HG02623 (cell line): ENCODE results near the gene NAALADL2.
A peak's percentile ranks its signal among the peaks of the same experiment; 100 is the strongest.
"Not testable (repeated sequence)": the region's sequence is repeated elsewhere in the genome, so short reads cannot be mapped to it uniquely, and the experiment has no call there.

ENCODE experiments used
- ATAC-seq: cut with Tn5 transposase; IDR thresholded peaks from one replicate; pipeline ENCODE4 v1.9.1; 2021; ENCODE audit warnings: moderate library complexity; ENCODE audit not compliant: unreplicated experiment

NAALADL2 gene

DNA sequence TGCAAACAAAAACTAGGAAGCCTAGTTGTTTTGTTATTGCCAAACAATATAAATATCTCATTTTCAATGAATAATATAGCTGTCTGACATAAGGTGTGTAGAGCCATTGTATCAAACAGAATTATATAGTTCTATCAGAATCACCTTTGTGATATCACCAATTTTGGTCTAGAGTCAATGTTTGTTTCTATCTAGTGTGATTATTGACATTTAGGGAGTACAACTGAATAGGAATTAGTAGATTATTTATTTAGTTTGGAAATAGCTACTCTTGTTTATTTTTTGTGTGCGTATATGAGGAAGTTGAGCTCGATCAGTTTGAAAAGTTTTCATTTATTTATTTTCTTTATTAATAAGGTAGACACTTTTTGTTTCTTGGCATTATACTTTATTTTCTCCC lies 389.7 kb downstream of the NAALADL2 start:
- no peak for ATAC-seq

DNA sequence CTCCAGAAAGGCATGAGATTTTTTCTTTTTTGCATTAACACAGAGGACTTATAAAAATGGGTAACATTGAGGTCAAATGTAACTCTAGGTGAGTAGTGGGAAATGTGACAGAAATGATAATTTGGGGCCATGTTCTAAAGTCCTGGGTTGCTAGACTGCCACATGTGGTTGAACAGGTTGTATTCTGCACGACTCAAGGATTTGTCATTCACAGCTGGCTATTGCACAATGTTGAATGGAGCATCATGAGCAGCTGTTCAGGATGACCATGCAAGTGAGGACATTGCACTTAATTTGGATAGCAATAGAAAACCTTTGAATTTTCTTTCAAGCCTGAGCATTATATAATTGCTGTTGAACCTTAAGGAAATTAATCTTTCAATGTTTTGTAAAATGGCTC lies 396.6 kb downstream of the NAALADL2 start:
- no peak for ATAC-seq

DNA sequence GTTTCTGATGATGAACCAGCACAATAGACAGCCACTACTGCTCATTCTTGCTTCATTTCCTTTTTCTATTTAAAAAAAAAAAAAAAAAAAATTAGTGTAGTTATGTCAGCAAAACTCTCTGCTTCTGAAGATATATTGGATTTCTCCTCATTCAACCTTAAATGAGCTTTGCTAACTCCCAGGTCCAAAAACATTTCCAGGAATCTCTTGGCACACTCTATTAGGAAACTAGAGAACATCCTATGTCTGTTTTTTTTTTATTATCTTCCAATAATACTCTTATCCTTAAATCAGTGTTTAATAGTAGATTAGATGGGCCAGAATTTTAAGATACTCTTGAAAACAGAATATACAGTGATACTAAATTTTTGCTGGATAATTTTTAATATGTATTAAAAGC lies 398.0 kb downstream of the NAALADL2 start:
- ATAC-seq, result no peak

DNA sequence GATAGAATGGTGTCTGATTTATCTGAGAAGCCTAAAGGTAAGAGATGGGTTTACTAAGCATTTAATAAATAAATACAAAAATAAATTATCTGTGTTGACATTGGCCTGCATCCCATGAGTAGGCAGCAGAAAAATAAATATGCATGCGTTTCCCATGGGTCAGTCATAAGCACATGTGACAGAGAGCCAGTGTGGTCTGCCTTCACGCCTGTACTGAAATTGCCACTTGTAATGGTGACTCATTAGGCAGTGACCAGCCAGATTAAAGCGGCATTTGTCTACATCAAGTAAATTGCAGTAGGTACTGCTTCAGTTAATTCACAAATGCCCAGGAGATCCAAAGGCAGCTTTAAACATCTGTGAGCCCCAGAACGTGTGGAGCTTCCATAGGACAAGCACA lies 399.6 kb downstream of the NAALADL2 start:
- no peak for ATAC-seq

DNA sequence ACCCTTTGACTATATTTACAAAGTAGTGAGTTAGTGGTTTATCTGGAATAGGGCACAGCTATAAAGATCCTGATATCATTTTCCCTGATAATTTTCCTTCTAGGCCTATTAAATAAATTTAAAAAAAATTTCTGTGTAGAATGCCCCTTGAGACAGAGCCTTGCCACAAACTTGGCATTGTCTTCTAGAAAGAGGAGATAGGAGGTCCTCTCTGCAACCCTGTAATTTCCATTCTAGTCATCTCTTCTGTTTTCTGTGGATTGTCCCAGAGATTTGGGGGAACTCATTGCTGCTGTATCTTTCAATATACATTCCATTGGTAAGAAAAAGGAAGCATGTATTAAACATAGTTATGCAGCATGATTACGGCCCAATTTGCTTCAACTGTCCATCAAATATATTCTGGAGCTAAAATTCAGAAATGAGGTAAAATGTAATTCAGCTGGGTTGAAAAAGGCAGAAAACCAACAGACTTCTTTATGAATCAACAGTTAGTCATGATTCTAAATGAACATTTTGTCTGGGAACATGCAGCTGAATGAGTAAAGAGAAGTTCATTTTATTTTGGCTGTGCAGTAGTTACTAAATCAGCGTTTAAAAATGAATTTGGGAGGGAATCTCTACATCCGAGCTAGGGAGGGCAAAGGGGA lies 401.1 kb downstream of the NAALADL2 start:
- ATAC-seq, result no peak

DNA sequence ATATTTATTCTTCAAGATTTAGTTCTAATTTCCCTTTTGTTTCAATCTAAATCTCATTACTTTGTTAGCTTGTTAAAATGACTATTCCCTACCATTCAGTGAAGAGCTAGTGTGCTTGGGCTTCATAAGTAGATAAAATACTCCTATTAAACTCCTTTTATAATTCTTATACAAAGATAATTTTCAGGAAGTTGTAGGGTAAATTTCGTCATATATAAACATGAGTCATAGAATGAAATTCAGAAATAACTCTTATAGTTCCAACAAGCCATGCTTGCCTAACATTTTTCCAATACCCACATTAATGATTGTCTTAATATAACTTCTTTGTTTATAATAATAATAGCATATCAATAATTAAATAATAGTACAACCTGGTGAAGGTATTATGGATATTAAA lies 407.3 kb downstream of the NAALADL2 start:
- no peak for ATAC-seq

DNA sequence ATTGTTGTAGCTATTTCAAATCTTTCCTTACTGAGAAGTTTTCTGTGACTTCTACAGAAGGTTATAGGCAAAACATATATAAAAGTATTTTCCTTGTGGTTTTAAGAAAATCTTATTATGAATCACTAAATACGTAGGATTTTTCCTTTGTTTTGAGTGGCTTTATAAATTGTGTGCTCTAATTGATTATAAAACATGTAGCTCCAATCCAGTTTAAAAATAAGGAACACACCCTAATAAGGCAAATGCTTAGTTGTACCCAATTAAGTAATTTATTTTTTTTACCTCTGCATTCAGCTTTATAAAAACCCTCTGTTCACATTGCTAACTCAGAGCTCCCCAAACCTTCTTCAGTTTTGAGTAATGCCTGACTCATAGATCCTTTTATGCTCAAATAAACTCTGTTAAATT lies 408.0 kb downstream of the NAALADL2 start:
- ATAC-seq, result no peak

DNA sequence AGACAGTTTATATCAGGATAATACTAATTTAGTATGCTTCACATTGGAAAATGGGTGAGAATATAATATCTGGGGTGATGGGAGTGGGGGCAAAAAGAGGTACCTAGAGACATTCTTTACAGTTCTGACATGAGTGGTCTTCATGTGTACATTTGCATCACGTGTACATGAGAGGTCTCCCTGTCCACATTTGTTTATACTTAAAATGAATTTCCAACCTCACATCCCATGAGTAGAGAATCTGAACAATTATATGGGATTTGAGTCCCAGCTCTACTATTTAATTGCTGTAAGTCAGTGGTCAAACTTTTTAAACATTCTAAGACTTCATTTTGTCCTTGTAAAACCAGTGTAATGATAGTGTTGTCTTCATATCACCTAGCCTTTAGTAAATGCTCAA lies 408.4 kb downstream of the NAALADL2 start:
- ATAC-seq, result no peak

DNA sequence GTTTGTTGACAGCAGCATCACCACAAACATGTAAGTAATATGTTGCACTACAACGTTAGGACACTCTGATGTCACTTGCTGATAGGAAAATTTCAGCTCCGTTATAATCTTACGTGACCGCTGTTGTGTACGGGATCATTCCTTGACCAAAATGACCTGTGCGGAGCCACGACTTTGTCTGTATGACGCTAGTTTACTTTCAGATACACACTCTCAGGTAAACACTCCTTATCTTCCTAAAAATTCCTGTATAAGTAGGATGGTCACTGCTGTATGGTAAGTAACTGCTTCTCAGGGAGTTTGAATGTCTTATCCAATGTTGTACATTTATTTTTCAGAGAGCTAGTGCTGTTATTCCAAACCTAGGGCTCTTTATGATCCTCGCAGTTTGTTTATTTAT lies 410.3 kb downstream of the NAALADL2 start:
- no peak for ATAC-seq

DNA sequence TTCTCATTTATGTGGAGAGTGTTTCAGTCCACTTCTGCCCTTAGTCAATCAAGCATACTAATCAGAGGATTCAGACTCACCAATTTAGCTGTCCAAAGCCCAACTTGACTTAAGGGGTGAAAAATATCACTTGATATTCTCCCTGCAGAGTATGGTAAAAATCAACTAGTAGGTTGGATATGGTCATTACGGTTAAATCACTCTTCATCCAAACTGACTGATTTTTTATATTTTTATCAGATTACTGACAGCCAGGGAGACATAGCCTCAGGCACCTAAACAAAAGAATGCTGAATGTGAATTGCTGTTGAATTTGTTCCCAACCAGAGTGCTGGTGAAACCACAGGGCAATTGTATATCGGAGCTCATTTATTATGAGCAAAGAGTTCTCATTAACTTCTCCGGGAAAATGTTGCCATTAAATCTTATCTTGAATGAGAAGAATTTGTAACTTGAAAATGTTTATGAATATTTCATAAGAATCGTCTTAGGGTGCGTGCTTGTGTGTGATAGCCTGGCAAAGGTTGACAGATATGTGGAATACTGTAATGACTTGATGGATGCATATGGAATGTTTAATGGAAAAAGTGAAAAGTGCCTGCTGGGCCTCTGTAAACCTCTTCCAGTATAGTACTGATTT lies 411.2 kb downstream of the NAALADL2 start:
- no peak for ATAC-seq

DNA sequence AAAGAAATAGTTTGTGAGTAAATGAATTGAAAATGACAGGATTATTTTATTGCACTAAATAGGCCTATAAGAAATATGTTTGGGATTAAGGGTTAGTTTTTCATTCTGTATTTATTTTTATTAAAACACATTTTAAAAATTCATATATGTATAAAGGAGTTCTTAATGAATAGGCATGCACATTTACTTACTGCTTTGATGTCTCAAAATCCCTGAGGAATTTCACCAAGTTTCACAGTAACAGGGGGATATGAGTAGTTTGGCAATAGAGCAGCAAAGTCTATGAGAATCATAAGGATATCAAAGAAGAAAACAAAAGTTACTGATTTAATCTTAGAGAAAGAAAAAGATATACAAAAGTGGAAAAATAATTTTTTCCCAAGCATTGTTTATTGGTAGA lies 411.7 kb downstream of the NAALADL2 start:
- no peak for ATAC-seq

DNA sequence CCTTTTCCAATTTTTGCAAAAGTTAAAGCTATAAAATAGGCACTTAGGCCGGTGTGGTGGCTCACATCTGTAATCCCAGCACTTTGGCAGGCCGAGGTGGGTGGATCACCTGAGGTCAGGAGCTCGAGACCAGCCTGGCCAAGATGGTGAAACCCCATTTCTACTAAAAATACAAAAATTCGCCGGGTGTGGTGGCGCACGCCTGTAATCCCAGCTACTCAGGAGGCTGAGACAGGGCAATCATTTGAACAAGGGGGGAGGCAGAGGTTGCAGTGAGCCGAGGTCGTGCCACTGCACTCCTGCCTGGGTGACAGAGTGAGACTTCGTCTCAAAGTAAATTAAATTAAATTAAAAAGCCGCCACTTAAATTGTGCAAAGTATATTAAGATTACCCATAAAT lies 412.3 kb downstream of the NAALADL2 start:
- ATAC-seq, result not testable (repeated sequence)

DNA sequence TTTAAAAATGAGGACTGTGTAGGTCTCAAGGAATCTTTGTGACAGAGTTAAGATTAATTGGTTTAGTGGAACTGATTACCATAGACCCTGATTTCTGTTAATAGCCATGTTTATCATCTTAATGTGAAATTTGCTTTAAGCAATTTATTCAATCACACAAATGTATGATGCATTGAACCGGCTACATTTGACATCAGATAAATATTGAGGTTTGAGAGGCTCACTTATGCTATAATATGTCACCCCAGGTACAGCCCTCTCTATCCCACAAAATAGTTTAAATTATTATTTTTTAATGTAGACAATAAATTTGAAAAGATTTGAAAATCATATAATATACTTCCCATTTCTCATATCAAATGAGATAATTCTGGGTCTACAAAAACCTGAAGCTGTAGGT lies 413.3 kb downstream of the NAALADL2 start:
- ATAC-seq, result no peak

DNA sequence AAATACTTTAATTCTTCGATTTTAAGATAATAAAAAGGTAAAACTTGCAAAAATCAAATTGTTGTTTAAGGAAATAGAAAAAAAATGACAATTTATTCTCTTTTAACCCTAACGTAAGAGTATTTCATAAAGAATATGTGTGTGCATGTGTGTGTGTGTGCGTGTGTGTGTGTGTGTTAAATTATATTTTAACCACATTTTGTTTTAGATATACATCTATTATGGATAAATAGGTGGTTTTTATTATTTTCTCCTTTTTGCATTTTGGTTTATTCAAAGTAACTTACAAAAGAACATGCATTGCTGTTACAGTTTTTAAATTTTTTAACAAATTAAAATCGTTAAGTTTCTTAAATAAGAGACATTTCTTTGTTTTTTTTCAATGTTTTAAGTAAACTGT lies 414.4 kb downstream of the NAALADL2 start:
- ATAC-seq, result no peak

DNA sequence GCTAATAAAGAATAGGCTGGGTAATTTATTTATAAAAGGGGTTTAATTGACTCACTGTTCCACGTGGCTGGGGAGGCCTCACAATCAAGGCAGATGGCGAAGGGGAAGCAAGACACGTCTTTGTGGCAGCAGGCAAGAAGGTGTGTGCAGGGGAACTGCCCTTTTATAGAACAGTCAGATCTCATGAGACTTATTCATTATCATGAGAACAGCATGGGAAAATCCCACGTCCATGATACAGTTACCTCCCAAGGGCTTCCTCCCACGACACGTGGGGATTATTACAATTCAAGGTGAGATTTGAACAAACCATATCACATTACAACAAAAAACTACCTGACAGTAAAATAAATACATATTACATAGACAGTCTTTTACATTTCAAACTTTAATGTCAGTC lies 414.9 kb downstream of the NAALADL2 start:
- ATAC-seq, result no peak

DNA sequence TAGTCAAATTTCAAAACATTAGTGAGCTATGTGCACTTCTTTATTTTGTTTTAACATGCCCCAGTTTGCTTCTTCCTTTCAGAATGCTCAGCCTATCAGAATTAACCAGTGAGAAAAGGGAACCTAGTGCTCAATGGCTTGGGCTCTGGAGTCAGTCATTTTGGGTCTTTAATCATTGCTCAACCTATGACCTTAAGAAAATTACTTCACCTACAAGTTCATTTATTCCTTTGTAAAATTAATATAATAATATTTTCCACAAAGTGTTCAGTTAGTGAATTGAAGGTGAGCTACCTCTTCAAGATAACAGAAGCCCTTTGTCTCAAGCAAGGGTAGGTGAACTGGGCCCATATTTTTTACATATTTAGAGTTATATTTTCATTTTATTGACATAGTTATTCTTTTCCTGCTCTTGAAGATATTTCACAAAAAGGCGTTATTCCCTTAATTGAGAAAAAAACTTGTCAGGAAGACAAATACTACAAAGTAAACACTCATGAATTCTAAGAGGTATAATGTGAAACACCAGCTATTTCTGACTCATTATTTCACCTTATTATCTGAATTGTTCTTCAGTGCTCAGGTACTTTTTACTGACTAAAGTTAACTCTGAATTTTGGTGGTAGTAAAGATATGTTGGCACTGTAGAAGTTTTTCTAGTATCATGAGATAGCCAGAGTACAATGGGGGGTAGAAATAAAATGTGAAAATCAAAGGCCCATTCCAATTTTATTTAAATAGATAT lies 415.5 kb downstream of the NAALADL2 start:
- no peak for ATAC-seq

DNA sequence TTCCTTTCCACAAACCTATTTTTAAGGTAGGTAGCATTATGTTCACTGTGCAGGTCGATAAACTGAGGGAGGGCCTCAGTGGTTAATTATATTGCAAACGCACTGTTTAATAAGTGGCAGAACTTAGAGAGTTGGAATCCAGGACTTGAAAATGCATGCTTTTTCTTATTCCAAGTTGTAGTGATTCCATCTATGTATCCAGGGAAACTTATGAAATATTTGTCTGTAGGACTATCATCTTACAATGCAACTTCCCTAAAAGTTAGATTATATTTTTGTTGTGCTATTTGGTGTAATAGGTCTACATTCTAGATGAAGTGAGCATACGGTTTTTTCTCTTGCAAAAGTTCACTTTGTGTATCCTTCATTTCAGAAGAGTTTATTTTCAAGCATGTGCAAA lies 419.5 kb downstream of the NAALADL2 start:
- no peak for ATAC-seq

DNA sequence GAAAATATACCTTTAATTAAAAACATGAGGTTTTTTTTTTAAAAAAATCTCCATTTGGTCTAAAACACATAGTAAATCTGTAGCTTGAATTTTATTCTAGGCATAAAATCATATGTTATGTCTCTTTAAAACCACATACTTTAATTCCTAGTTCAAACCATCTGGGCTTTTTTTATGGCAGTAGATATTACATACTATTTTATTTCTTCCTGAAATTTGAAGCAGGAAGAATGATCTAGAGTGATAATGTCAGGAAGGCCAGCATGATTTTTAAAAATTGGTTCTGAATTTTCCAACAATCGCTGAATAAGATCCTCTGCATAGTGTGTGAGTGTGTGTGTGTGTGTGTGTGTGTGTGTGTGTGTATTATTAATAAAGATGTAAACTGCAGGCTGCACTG lies 420.3 kb downstream of the NAALADL2 start:
- ATAC-seq, result no peak

DNA sequence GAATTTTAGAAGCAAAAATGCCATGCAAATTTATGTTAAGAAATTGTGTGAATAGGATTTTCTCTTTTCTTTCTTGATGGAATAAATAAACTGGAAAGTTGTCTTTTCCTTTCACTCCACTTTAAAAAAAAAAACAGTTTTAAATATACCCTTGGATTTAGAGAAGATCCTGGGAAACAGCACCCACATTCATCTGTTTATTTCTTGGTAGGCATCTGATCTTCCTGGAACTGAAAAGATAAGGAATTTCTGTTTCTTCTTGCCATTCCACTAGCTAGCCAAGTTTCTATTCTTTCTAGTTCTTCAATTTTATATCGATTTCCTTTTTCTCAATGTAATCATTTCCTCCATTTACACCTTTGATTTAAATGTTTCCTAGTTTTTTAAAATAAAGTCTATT lies 420.8 kb downstream of the NAALADL2 start:
- ATAC-seq, result no peak

DNA sequence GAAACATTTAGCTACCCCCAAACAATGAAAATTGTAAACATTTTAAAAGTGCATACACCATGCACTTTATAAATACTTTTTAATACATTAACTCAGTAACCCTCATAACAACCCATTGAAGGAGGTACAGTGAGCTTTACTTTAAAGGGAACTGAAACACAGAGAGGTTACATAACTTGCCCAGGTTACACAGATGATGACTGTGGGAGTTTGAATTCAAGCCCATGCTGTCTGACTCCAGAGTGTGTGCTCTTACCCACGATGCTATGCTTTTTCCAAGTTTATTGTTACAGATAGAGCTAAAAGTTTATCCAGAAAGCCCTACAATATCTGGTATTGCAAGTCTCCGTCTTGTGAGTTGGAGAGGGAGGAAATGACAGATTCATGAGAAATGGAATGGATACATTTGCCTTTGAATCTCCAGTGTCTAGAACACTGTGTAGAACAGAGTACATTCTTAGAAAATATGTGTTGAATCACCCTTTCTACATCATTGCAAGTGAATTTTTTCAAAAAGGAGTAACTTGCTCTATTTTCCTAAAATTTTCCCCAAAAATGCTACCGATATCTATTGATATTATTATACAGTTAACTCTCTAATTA lies 428.3 kb downstream of the NAALADL2 start:
- ATAC-seq, result peak; percentile 98

DNA sequence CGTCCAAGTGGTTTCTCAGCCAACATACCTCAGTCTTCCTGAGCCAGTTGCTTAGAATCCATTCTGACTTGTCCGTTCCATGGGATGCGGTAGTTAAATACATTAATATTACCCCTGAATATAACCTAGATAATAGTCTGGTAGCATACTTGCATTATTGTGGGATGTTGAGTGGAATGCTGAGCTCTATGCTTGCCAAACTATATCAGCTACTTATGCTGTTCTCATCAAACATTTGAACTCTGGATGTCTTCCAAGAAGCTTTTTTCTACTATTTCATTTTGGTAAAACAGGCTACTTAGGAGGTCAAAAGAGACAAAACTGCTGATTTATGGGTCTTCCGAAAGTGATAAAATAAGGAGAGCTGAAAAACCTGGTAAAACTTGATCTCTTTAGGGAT lies 429.5 kb downstream of the NAALADL2 start:
- no peak for ATAC-seq

DNA sequence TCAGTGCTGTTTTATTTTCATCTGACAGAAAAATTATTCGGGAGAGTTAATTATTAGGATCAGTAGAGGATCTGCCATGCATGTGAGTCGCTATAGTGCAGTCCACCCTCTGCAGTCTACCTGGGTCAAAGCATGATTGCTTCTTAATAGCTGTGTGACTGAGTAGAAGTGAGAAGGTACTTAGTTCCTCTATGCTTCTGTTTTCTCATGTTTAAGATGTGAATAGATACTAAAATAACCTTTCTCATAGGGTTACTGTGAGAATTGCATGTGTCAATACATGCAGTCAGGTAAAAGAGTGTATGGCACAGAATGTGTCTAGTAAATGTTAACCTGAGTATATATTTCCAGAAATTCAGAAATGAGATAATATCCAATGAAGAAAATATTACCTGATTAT lies 435.7 kb downstream of the NAALADL2 start:
- no peak for ATAC-seq
